AG10803 (cell line): ENCODE measurements around the gene FSHB.

Source experiments
- DNase-seq: peaks from one replicate; pipeline ENCODE4 v3.0.0; 2010; ENCODE audit warnings: low read depth
- H3K4me3 ChIP-seq: 2 replicates; pipeline ENCODE4 v1.5.1; 2011; ENCODE audit warnings: mild to moderate bottlenecking, low read length, control low read depth
- CTCF ChIP-seq: conservative IDR thresholded peaks from 2 replicates; pipeline ENCODE4 v1.5.1; 2011; ENCODE audit warnings: mild to moderate bottlenecking, low read length, control low read depth, inconsistent platforms

Gene FSHB

GRCh38 chr11:30244265-30244664 lies 13.5 kb downstream of the FSHB start:
- peak; percentile 2 for DNase-seq
- TF ChIP-seq CTCF = no peak

GRCh38 chr11:30245621-30246020 lies 14.8 kb downstream of the FSHB start:
- no peak for TF ChIP-seq CTCF
- H3K4me3 ChIP-seq = no peak overlapping the region
- DNase-seq = no peak

More at GRCh38 chr11:30244265-30244664, 13.5 kb downstream of the FSHB start:
- H3K4me3 ChIP-seq = no peak overlapping the region

GRCh38 chr11:30254307-30255298 lies 23.8 kb downstream of the FSHB start:
- no peak for DNase-seq
- TF ChIP-seq CTCF = no peak

GRCh38 chr11:30255637-30256036 lies 24.8 kb downstream of the FSHB start:
- no peak for TF ChIP-seq CTCF
- no peak for DNase-seq
- no peak overlapping the region for H3K4me3 ChIP-seq

More at GRCh38 chr11:30254307-30255298, 23.8 kb downstream of the FSHB start:
- H3K4me3 ChIP-seq = no peak overlapping the region

- no peak for DNase-seq
- H3K4me3 ChIP-seq = no peak overlapping the region
- no peak for TF ChIP-seq CTCF
Observed at GRCh38 chr11:30257058-30257457, 26.2 kb downstream of the FSHB start.

GRCh38 chr11:30258679-30259078 lies 27.9 kb downstream of the FSHB start:
- H3K4me3 ChIP-seq = no peak overlapping the region
- DNase-seq = no peak
- no peak for TF ChIP-seq CTCF

GRCh38 chr11:30260813-30261212 lies 30.0 kb downstream of the FSHB start:
- no peak for DNase-seq
- TF ChIP-seq CTCF = no peak
- no peak overlapping the region for H3K4me3 ChIP-seq
